GM12864 (cell line): ENCODE results near the gene SSTR3.
"Not testable (repeated sequence)": the region's sequence is repeated elsewhere in the genome, so short reads cannot be mapped to it uniquely, and the experiment has no call there.

ENCODE experiments used
- DNase-seq: peaks from one replicate; pipeline ENCODE4 v3.0.0-alpha.2; 2011; ENCODE audit warnings: low read depth
- H3K4me3 ChIP-seq: 2 replicates; pipeline ENCODE4 v1.5.1; 2011; ENCODE audit warnings: mild to moderate bottlenecking, low read depth, low read length, control low read depth
- TF ChIP-seq, protein P1 (sequence below): IDR thresholded peaks from 2 replicates; pipeline ENCODE4 v1.5.1; 2011; ENCODE audit warnings: low read depth, mild to moderate bottlenecking, moderate library complexity, low read length, control low read depth, inconsistent platforms; ENCODE audit errors: missing control alignments

The SSTR3 gene

DNA sequence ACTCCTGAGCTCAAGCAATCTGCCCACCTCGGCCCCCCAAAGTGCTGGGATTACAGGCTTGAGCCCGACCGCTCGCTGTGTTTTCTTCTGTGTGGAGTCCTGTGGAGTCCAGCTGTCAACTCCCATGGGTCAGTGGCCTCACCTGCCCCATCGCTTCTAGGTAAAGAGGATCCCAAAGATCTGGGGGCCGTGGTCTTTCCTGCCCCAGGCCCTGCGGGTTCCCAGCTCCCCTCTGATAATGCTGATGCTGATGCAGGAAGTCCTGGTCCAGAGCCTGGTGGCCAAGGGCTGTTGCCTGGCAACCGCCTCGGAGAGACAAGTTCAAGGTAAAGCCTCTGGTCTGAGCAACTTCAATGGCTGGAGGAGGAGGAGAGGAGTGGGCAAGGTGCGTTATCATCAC lies 9.6 kb downstream of the SSTR3 start:
- no peak for DNase-seq
- H3K4me3 ChIP-seq: no peak overlapping the region
- TF ChIP-seq, protein P1, sequence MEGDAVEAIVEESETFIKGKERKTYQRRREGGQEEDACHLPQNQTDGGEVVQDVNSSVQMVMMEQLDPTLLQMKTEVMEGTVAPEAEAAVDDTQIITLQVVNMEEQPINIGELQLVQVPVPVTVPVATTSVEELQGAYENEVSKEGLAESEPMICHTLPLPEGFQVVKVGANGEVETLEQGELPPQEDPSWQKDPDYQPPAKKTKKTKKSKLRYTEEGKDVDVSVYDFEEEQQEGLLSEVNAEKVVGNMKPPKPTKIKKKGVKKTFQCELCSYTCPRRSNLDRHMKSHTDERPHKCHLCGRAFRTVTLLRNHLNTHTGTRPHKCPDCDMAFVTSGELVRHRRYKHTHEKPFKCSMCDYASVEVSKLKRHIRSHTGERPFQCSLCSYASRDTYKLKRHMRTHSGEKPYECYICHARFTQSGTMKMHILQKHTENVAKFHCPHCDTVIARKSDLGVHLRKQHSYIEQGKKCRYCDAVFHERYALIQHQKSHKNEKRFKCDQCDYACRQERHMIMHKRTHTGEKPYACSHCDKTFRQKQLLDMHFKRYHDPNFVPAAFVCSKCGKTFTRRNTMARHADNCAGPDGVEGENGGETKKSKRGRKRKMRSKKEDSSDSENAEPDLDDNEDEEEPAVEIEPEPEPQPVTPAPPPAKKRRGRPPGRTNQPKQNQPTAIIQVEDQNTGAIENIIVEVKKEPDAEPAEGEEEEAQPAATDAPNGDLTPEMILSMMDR: no peak

DNA sequence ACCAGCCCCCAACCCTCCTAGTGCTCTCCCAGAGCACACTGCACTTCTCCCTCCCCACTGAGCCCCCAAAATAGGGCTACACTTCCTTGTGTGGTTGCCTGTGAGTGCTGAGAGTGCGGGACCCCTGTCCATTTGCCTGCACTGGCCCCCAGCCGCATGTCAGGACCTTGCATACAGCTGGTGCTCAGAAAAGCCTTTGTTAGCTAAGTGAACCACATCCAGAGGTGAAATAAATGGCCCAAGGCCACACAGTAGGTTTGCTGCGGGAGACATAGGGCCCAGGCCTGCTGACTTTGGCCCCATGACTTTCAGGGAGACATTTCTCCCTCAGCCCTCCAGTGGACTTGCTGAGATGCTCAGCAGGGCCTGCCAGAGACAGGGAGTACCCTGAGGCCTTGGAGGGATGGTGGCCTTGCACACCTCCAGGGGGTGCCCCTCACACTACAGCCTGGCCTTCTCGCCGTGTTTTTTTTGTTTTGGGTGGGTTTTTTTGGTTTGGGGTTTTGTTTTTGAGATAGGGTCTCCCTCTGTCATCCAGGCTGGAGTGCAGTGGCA lies 10.2 kb downstream of the SSTR3 start:
- no peak for DNase-seq
- H3K4me3 ChIP-seq: no peak overlapping the region
- TF ChIP-seq, protein P1: no peak

DNA sequence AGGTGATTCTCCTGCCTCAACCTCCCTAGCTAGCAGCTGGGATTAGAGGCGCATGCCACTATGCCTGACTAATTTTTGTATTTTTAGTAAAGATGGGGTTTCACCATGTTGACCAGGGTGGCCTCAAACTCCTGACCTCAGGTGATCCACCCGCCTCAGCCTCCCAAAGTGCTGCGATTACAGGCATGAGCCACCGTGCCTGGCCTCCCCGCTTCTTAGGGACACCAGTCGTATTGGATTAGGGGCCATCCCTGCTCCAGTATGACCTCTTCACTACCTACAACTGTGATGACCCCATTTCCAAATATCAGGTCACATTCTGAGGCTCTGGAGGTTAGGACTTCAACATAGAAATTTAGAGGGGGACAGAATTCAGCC lies 10.8 kb downstream of the SSTR3 start:
- DNase-seq, H3K4me3 ChIP-seq: not testable (repeated sequence)

DNA sequence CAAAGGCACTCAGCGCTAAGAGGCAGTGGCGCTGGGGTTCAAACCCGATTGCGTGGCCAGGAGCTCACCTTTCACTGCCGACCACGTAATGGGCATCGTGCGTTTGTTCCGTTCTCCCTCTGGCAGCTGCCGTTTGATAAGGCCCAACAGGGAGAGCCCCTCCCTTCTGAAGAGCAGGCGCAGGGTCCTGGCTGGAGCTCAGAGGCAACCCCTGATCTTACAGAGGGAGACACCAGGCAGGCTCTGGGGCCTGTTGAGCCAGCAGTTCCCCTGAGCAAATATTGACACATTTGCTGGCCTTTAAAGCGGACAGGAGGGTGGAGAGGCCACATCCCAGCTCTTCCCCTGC lies 12.5 kb downstream of the SSTR3 start:
- TF ChIP-seq, protein P1: no peak
- DNase-seq: no peak
- H3K4me3 ChIP-seq: no peak overlapping the region

DNA sequence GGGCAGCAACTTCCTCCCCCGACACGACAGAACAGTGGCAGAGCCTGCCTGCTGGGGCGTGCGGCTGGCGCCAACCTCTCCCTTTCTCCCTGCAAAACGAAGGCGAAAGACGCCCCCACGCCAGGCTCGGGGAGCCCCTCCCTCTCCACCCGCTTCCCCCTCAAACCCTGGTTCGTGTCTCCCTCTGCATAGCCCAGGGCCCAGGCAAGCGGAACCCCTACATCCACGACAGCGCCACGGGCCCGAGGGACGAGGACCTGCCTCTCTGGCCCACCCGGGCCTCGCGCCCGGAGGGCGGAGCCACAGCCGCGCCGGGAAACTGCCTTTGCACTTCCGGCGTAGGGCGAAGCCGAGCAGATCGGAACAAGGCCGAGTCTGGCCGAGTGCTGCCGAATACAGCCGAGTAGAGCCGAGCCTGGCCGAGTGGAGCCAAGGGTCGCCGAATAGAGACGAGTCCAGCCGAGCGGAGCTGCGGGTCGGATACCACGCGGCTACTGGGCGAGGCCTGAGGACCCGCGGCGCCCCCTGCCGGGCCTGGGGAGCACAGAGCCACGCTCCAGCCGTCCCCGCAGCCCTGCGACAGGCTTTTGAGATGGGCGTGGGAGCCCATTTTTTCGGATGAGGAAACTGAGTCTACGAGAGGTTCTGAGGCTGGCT lies 13.0 kb downstream of the SSTR3 start:
- TF ChIP-seq, protein P1: peak; percentile 91
- peak overlapping the region; percentile 67 for H3K4me3 ChIP-seq
- DNase-seq: peak; percentile 95

DNA sequence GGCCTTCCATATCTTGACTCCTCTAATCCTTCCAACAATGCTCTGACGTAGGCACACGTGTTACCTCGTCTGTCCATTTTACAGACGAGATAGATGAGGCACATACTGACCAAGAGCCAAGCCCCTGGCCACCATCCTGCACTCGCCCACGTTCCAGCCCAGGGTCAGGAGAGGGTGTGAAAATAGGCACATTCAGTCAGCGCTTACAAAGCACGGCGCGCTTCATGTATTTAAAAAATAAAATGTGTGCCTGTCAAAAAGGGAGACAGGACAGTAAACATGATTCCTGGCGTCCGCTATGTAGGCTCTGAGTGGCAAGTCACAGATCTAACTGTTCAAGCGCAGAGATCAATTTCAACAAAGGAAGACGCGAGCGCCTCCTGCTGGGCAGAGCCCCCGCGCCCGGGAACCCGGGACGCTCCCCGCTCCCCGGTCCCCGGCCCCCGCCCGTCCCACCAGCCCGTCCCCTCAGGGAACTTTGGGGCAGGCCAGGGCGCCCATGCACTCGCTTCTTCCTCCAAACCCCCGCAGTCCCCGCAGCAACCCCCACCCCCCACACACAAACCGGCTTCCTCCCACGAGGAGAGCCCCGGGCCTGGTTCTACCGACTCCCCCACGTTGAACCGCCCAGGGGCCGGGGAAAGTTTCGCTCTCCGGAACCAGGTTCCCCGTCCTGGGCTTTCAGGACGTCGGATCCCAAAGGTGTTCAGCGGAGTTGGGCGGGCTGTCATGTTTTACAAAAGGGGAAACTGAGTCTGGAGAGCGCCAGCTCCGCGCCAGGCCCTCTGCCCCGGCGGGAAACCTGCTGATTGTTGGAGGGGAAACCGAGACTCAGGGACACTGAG lies 13.8 kb downstream of the SSTR3 start:
- no peak for DNase-seq
- TF ChIP-seq, protein P1: peak; percentile 90
- H3K4me3 ChIP-seq: peak overlapping the region; percentile 67

DNA sequence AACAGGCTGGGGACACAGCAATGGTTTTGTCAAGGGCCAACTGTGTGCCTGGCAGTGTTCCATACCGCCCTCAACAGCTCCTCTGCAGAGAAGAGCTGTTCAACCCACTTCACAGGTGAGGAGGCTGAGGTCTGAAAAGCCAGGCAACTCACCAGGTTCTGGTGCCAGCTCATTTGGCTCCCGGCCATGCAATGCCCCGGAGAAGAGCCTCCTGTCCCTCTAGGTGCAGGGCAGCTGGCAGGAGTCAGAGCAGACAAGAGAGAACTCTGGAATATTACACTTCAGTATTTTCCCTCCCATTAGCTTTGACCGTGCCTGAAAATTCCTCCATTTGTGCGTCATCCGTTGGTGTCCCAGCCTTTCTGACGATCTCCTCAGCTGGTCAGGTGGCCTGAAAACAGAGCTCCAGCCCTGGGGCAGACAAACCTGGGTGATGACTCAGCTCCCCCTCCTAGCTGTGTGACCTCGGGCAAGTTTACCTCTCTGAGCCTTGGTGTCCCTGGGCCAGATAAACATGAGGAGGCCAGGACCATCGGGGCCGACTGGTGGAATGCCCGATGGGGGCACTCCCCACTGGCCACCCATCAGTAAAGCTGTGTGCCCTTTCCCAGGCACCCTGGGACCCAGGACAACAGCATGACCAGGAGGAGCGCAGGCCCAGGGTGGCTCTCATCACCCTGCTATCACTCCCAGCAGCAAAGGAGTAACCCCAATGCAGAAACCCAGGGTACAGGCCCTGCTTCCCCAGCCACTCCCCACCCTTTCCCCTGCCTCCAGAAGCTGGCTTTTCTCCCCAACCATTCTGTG lies 14.6 kb downstream of the SSTR3 start:
- H3K4me3 ChIP-seq: peak overlapping the region; percentile 67
- DNase-seq: no peak
- TF ChIP-seq, protein P1: no peak
